ENCODE data around the gene LAMB4. TPM values are rescaled to one million over a fixed set of nuclear protein-coding genes. Genes with fewer than 3 reads are reported as not detected.

The LAMB4 gene
- total RNA-seq, 2 experiments from 2014 or later = not detected

GRCh38 chr7:108088729-108089128 lies 41.4 kb downstream of the LAMB4 start:
- H3K27ac Mint-ChIP-seq = no peak overlapping the region
- H3K4me3 Mint-ChIP-seq = no peak overlapping the region
- intact Hi-C loops (cut with micrococcal nuclease) = no loop called here
- no peak for DNase-seq
- CTCF ChIA-PET = no interaction called here
- H3K9me3 Mint-ChIP-seq = no peaks in the 10 kb centered on the region
- H3K27me3 Mint-ChIP-seq (ENCODE audit: low read depth) = peaks cover 3% of the 10 kb centered on the region
- no peaks in the 10 kb centered on the region for H3K36me3 Mint-ChIP-seq (ENCODE audit: low read depth)
- H3K4me1 Mint-ChIP-seq (ENCODE audit: low read depth) = no peaks in the 10 kb centered on the region

DNA sequence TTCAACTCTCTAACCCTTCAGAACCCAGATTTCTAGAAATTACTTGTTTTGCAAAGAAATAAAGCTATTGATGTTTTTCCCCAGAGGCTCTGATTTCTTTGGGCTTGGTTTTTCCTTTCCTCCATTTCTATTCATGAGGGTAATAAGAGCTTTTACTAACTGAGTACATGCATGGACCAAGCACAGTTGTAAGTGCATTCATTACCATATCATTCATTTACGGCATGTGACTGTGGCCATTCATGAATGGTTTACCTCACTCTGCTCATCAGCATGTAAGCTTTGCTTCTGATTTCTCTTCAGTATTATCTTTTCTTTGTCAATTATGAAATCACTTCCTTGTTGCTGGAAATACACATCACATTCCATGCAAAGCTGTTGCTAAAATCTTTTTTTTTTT lies 42.4 kb downstream of the LAMB4 start:
- intact Hi-C loops (cut with micrococcal nuclease) = no loop called here
- no peak for DNase-seq
- no peak overlapping the region for H3K27ac Mint-ChIP-seq
- H3K36me3 Mint-ChIP-seq (ENCODE audit: low read depth) = no peaks in the 10 kb centered on the region
- no peaks in the 10 kb centered on the region for H3K9me3 Mint-ChIP-seq
- H3K4me1 Mint-ChIP-seq (ENCODE audit: low read depth) = no peaks in the 10 kb centered on the region
- CTCF ChIA-PET = interaction anchor here (0.6 kb wide), 1 partner anchor 9 kb away, joined by 4 read pairs; no protein-coding TSS in a partner anchor
- no peak overlapping the region for H3K4me3 Mint-ChIP-seq
- H3K27me3 Mint-ChIP-seq (ENCODE audit: low read depth) = peaks cover 3% of the 10 kb centered on the region

GRCh38 chr7:108086962-108087361 lies 43.2 kb downstream of the LAMB4 start:
- Mint-ChIP-seq H3K4me3 (no peak overlapping the region), H3K27ac (no peak overlapping the region), H3K36me3 (ENCODE audit: low read depth) (no peaks in the 10 kb centered on the region), H3K9me3 (no peaks in the 10 kb centered on the region), H3K27me3 (ENCODE audit: low read depth) (peaks cover 3% of the 10 kb centered on the region), H3K4me1 (ENCODE audit: low read depth) (no peaks in the 10 kb centered on the region)
- DNase-seq = no peak
- intact Hi-C loops (cut with micrococcal nuclease) = no loop called here
- CTCF ChIA-PET = interaction anchor here (0.6 kb wide), 1 partner anchor 10 kb away, joined by 4 read pairs; no protein-coding TSS in a partner anchor

DNA sequence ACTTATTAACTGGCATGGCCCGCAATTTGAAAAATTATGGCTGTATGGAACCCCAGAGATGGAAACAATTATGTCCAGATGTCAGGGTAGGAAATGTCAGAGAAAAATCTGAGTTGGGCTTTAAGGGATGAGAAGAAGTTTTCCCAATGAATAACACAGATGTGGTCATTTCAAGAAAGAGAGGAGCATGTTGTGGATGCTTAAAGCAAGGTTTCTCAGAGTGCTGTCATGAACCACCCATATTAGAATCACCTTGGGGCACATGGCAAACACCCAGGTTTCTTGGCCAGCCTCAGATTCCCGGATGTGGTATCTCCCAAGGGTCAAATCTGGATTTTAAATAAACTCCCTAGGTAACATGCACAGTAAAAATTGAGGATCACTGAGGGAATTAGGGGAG lies 43.6 kb downstream of the LAMB4 start:
- Mint-ChIP-seq H3K27ac (no peak overlapping the region), H3K36me3 (ENCODE audit: low read depth) (no peaks in the 10 kb centered on the region), H3K27me3 (ENCODE audit: low read depth) (peaks cover 1% of the 10 kb centered on the region), H3K4me3 (no peak overlapping the region), H3K9me3 (peaks cover 2% of the 10 kb centered on the region), H3K4me1 (ENCODE audit: low read depth) (no peaks in the 10 kb centered on the region)
- DNase-seq = no peak
- intact Hi-C loops (cut with micrococcal nuclease) = no loop called here
- CTCF ChIA-PET = no interaction called here

DNA sequence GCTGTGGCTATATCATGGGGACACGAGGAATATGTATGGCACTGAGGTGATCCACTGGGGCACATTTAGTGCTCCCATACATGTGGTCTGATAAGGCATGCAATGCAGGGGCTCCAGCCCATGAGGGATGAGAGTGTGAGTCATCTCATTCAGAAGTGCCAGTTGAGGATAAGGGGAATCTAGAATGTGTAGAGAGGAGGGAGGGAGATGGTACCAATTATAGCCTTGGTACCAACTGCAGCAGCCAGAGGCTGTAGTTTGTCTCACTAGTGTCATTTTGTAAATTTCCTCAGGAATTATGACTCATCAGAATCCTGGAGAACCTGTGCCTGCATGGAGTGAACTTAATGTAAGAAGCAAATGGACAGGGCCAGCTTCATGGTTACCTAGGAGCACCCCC lies 46.2 kb downstream of the LAMB4 start:
- CTCF ChIA-PET = no interaction called here
- Mint-ChIP-seq H3K9me3 (peaks cover 7% of the 10 kb centered on the region), H3K27ac (no peak overlapping the region), H3K27me3 (ENCODE audit: low read depth) (no peaks in the 10 kb centered on the region), H3K4me3 (no peak overlapping the region), H3K36me3 (ENCODE audit: low read depth) (no peaks in the 10 kb centered on the region), H3K4me1 (ENCODE audit: low read depth) (no peaks in the 10 kb centered on the region)
- no peak for DNase-seq
- intact Hi-C loops (cut with micrococcal nuclease) = no loop called here

DNA sequence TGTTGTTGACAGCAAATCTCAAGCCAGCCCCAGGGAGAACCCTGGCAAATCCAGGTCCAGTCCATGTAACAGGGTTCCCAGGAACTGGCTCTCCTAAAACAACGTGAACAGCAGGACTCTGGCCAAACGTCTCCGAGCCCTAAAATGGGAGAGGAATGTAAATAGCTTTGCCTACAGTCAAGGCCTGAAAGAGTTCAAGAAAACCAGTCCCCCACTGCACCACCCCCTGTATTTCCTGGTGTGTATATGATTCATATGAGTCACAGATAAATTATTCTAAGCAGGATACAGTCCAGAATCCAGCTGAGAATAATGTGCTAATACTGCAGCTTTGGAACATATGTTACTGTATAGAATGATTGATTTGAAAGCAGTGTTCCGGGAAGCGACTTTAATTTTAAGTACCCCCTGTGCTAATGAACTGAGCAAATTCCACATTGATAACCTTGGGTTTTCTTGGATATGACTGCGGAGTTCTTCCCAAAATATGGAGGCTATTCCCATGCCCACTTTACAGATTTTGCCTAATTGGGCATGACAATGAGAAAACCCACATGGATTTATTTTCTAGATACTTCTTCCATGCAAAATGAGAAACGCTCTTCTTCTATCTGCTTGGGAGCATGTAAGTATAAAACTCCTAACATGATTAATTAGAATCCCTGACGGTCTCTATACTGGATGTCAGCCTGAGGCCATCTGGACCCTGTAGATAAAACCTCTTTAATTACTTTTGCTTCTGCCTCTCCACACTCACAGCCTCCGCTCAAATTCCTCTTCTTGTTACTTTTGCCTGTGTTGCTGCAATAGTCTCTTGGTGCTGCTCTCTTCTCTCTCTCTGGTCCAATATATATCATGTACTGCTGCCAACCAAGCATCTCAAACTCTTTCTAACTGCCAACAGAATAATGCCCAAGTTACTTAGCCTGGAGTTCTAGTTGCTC lies 50.2 kb downstream of the LAMB4 start:
- CTCF ChIA-PET = interaction anchor here (1.0 kb wide), 1 partner anchor 66 kb away, joined by 4 read pairs; no protein-coding TSS in a partner anchor
- Mint-ChIP-seq H3K9me3 (peaks cover 7% of the 10 kb centered on the region), H3K27ac (no peak overlapping the region), H3K36me3 (ENCODE audit: low read depth) (no peaks in the 10 kb centered on the region), H3K4me3 (no peak overlapping the region), H3K4me1 (ENCODE audit: low read depth) (no peaks in the 10 kb centered on the region), H3K27me3 (ENCODE audit: low read depth) (no peaks in the 10 kb centered on the region)
- DNase-seq = no peak
- intact Hi-C loops (cut with micrococcal nuclease) = no loop called here

GRCh38 chr7:108079276-108079647 lies 50.9 kb downstream of the LAMB4 start:
- Mint-ChIP-seq H3K9me3 (peaks cover 7% of the 10 kb centered on the region), H3K4me3 (no peak overlapping the region), H3K27me3 (ENCODE audit: low read depth) (no peaks in the 10 kb centered on the region), H3K27ac (no peak overlapping the region), H3K4me1 (ENCODE audit: low read depth) (no peaks in the 10 kb centered on the region), H3K36me3 (ENCODE audit: low read depth) (no peaks in the 10 kb centered on the region)
- intact Hi-C loops (cut with micrococcal nuclease) = no loop called here
- CTCF ChIA-PET = interaction anchor here (1.0 kb wide), 1 partner anchor 67 kb away, joined by 4 read pairs; no protein-coding TSS in a partner anchor
- no peak for DNase-seq

DNA sequence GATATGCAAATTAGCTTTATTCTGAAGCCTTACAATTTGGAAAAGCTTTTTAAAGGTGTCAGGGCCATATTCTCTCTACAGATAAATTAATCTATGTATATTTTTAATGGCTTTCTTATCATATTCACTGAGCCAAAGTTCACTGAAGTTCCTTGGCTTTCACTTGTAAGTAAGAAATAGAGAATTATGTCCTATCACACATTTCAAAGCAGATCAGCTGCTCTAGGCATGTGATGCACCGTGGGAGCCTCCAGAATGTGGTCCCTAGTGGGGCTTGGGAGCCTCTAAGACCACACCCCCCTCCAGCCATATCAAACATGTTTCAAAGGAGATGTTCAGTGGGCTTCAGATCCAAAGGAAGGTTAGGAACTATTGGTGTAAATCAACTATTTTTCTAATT lies 51.5 kb downstream of the LAMB4 start:
- H3K4me3 Mint-ChIP-seq = no peak overlapping the region
- H3K27me3 Mint-ChIP-seq (ENCODE audit: low read depth) = no peaks in the 10 kb centered on the region
- no peak overlapping the region for H3K27ac Mint-ChIP-seq
- no peak for DNase-seq
- no peaks in the 10 kb centered on the region for H3K4me1 Mint-ChIP-seq (ENCODE audit: low read depth)
- H3K9me3 Mint-ChIP-seq = peaks cover 7% of the 10 kb centered on the region
- CTCF ChIA-PET = no interaction called here
- no peaks in the 10 kb centered on the region for H3K36me3 Mint-ChIP-seq (ENCODE audit: low read depth)
- intact Hi-C loops (cut with micrococcal nuclease) = no loop called here

DNA sequence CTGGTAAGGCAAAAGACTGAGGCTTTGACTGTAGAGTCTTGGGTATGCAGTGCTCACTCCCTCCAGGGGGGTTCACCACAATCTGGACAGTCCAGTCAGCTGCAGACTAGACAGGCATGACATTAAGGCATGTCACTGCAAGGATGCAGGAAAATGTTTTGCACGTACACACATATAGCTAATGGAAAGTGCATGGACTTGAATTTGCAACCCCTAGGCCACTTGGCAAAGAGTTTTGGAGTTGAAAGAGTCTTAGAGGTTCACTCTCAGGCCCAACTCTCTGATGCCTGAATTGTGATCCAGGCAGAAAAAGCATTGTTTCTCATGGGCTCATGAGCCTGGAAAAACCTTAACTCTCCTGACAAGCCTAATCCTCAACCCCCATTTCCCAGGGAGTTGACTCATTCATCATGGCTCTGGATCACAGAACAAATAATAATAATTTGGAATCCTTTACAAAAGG lies 51.9 kb downstream of the LAMB4 start:
- no peaks in the 10 kb centered on the region for H3K36me3 Mint-ChIP-seq (ENCODE audit: low read depth)
- intact Hi-C loops (cut with micrococcal nuclease) = no loop called here
- CTCF ChIA-PET = interaction anchor here (0.6 to 0.7 kb wide), 3 partner anchors 33 to 418 kb away, joined by 4 to 7 read pairs (median 4); no protein-coding TSS in a partner anchor
- H3K9me3 Mint-ChIP-seq = peaks cover 7% of the 10 kb centered on the region
- no peak for DNase-seq
- H3K27ac Mint-ChIP-seq = no peak overlapping the region
- no peaks in the 10 kb centered on the region for H3K4me1 Mint-ChIP-seq (ENCODE audit: low read depth)
- no peaks in the 10 kb centered on the region for H3K27me3 Mint-ChIP-seq (ENCODE audit: low read depth)
- no peak overlapping the region for H3K4me3 Mint-ChIP-seq

- Mint-ChIP-seq H3K27ac (no peak overlapping the region), H3K27me3 (ENCODE audit: low read depth) (no peaks in the 10 kb centered on the region), H3K4me1 (ENCODE audit: low read depth) (no peaks in the 10 kb centered on the region), H3K36me3 (ENCODE audit: low read depth) (no peaks in the 10 kb centered on the region), H3K9me3 (peaks cover 7% of the 10 kb centered on the region), H3K4me3 (no peak overlapping the region)
- DNase-seq = no peak
- intact Hi-C loops (cut with micrococcal nuclease) = no loop called here
- CTCF ChIA-PET = interaction anchor here (0.6 to 0.7 kb wide), 3 partner anchors 33 to 419 kb away, joined by 4 to 7 read pairs (median 4); no protein-coding TSS in a partner anchor
These were observed 52.5 kb downstream of the LAMB4 start for GRCh38 chr7:108077709-108078108.

GRCh38 chr7:108076156-108076555 lies 54.0 kb downstream of the LAMB4 start:
- CTCF ChIA-PET = no interaction called here
- no peak for DNase-seq
- H3K36me3 Mint-ChIP-seq (ENCODE audit: low read depth) = no peaks in the 10 kb centered on the region
- H3K27me3 Mint-ChIP-seq (ENCODE audit: low read depth) = no peaks in the 10 kb centered on the region
- H3K9me3 Mint-ChIP-seq = peaks cover under 1% of the 10 kb centered on the region
- intact Hi-C loops (cut with micrococcal nuclease) = no loop called here
- no peak overlapping the region for H3K4me3 Mint-ChIP-seq
- no peak overlapping the region for H3K27ac Mint-ChIP-seq
- no peaks in the 10 kb centered on the region for H3K4me1 Mint-ChIP-seq (ENCODE audit: low read depth)

DNA sequence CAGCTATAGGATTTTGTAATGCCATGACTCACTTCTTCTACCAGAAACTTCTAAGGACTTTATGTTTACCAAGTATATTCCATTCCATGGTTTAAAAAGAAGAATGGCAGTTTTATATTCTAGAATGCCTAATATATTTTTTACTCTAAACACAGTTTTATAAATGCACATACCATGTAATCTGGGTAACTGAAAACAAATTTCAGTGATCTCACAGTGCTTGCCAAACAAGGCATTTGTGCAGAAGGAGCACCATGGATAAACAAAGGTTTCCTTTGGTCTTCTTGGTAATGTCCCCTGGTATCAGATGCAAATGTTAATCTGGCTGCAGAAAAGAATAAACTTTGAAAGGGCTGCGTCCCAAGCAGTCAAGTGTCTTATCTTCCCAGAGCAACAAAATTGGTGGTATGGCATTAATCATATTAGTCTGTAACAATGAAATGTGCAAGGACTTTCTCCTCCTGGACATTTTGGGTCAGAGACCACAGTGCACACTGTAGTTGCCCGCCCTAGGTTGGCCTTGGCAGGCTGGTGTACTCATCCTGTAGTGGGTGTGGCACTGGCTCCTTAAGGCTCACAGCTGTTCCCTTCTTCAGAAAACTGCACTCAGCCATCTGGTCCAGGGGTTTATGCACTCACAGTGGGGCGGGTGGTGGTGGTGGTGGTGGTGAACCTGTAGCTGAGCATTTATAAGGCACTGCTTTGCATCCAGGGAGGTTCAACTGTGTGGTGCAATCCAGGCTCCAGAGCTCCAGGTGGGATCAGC lies 56.7 kb downstream of the LAMB4 start:
- intact Hi-C loops (cut with micrococcal nuclease) = no loop called here
- CTCF ChIA-PET = interaction anchor here (0.9 kb wide), 1 partner anchor 9 kb away, joined by 3 read pairs; no protein-coding TSS in a partner anchor
- Mint-ChIP-seq H3K4me3 (no peak overlapping the region), H3K27me3 (ENCODE audit: low read depth) (no peaks in the 10 kb centered on the region), H3K9me3 (no peaks in the 10 kb centered on the region), H3K4me1 (ENCODE audit: low read depth) (no peaks in the 10 kb centered on the region), H3K36me3 (ENCODE audit: low read depth) (no peaks in the 10 kb centered on the region), H3K27ac (no peak overlapping the region)
- no peak for DNase-seq
